ENCODE data around the gene ETNK2. TPM values are rescaled to one million over a fixed set of nuclear protein-coding genes. Genes with fewer than 3 reads are reported as not detected.

Gene ETNK2
- total and polyA plus RNA-seq, 2 of the 8 experiments (the other 6 are each of a cell fraction or from before 2014, with no cell fraction given), result 20.1 to 26.7 TPM

GRCh38 chr1:204108312-204109141, 43.3 kb downstream of the ETNK2 start (continued):
- TF ChIP-seq GTF2F1 (IDR thresholded peaks at IDR 0.05; ENCODE audit: borderline replicate concordance, low read depth, low read length) (no peak), EP300 (IDR thresholded peaks at IDR 0.05; ENCODE audit: borderline replicate concordance in 1 of 2, low read depth in 2 of 2, low read length in 2 of 2) (peak in 1 of 2 experiments; percentile 55; a peak in 1 of 3 replicates), KDM1A (IDR thresholded peaks at IDR 0.05; ENCODE audit: borderline replicate concordance, low read length) (peak; percentile 69; the same call in 1 of the 2 replicates), CHD7 (IDR thresholded peaks at IDR 0.05; ENCODE audit: insufficient replicate concordance, low read length) (peak; percentile 85), BCL11A (IDR thresholded peaks at IDR 0.05; ENCODE audit: low read depth in 2 of 2, low read length in 2 of 2) (peak; percentile 80 to 87), TAF1 (IDR thresholded peaks at IDR 0.05; ENCODE audit: low read depth, low read length) (no peak)
